ENCODE data around the gene TNFRSF4. TPM values are rescaled to one million over a fixed set of nuclear protein-coding genes. Genes with fewer than 3 reads are reported as not detected.
"Not testable (repeated sequence)": the region's sequence is repeated elsewhere in the genome, so short reads cannot be mapped to it uniquely, and the experiment has no call there.

TNFRSF4 gene
- total RNA-seq, 4 donors from 2014 or later, result 0.39 to 3.7 (median 0.97) TPM

GRCh38 chr1:1255078-1255477, 41.1 kb upstream of the TNFRSF4 start:
- WGBS, 2 donors, result 91 to 96% methylated on average over 26 of the region's 26 CpGs
- Histone ChIP-seq H3K27ac (no peak overlapping the region), H3K4me3 (no peak overlapping the region), H3K9me3 (no peaks in the 10 kb centered on the region), H3K36me3 (peaks cover 0 to 87% (median 5%) of the 10 kb centered on the region in 3 donors), H3K27me3 (no peaks in the 10 kb centered on the region), H3K4me1 (peaks cover 0 to 7% (median 0%) of the 10 kb centered on the region in 4 donors)
- DNase-seq (ENCODE audit: low spot score in 2 of 2), result no peak
- no peak for TF ChIP-seq EP300 (IDR thresholded peaks at IDR 0.05)
- TF ChIP-seq, protein P1, sequence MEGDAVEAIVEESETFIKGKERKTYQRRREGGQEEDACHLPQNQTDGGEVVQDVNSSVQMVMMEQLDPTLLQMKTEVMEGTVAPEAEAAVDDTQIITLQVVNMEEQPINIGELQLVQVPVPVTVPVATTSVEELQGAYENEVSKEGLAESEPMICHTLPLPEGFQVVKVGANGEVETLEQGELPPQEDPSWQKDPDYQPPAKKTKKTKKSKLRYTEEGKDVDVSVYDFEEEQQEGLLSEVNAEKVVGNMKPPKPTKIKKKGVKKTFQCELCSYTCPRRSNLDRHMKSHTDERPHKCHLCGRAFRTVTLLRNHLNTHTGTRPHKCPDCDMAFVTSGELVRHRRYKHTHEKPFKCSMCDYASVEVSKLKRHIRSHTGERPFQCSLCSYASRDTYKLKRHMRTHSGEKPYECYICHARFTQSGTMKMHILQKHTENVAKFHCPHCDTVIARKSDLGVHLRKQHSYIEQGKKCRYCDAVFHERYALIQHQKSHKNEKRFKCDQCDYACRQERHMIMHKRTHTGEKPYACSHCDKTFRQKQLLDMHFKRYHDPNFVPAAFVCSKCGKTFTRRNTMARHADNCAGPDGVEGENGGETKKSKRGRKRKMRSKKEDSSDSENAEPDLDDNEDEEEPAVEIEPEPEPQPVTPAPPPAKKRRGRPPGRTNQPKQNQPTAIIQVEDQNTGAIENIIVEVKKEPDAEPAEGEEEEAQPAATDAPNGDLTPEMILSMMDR (IDR thresholded peaks at IDR 0.05), result no peak
- TF ChIP-seq POLR2A (IDR thresholded peaks at IDR 0.05), result no peak

GRCh38 chr1:1254667-1254998, 40.7 kb upstream of the TNFRSF4 start:
- WGBS, 2 donors, result 81% methylated on average over 21 of the region's 21 CpGs
- no peak for TF ChIP-seq EP300 (IDR thresholded peaks at IDR 0.05)
- TF ChIP-seq, protein P1 (IDR thresholded peaks at IDR 0.05), result no peak
- no peak for TF ChIP-seq POLR2A (IDR thresholded peaks at IDR 0.05)
- H3K27ac ChIP-seq, result no peak overlapping the region
- H3K4me1 ChIP-seq, result peaks cover 0 to 7% (median 0%) of the 10 kb centered on the region in 4 donors
- H3K36me3 ChIP-seq, result peaks cover 0 to 83% (median 5%) of the 10 kb centered on the region in 3 donors
- DNase-seq (ENCODE audit: low spot score in 2 of 2), result no peak
- no peaks in the 10 kb centered on the region for H3K9me3 ChIP-seq
- H3K27me3 ChIP-seq, result no peaks in the 10 kb centered on the region
- H3K4me3 ChIP-seq, result no peak overlapping the region

DNA sequence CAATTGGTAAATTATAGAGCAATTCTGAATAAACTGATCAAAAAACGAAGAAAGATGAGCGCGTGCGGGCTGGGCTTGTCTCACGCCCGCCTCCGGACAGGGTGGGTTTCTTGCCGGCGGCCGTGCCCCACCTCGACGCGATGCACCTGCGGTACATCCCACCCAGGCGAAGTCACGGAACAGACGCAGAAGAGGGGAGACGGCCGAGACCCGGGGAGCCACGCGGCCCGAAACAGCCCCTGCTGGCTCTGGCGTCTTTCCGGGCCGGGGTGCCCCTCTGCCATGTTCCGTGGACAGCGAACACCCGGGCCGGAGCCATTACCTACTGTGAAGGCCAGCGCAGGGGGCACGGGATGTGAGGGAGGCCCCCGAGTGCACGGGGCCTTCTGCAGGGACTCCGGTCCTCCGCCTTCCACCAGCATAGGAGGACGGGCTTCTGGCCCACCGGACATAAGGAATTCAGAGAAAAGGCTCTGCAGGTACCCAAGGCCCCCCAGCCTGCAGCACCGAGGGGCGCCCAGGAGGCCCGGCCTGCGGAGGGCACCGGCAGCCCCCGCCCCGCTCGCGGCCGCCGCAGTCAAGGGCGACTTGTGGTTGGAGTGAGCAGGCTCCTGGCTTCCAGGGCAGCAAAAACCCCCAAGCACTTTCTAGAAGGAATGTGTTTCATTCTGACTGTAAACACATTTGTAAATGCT, 40.2 kb upstream of the TNFRSF4 start:
- Histone ChIP-seq H3K27ac (no peak overlapping the region), H3K9me3 (no peaks in the 10 kb centered on the region), H3K27me3 (no peaks in the 10 kb centered on the region), H3K36me3 (peaks cover 0 to 78% (median 5%) of the 10 kb centered on the region in 3 donors), H3K4me3 (no peak overlapping the region), H3K4me1 (peaks cover 0 to 7% (median 0%) of the 10 kb centered on the region in 4 donors)
- no peak for DNase-seq (ENCODE audit: low spot score in 2 of 2)
- 92 to 94% methylated on average over 42 to 50 of the region's 50 CpGs for WGBS, 2 donors
- no peak for TF ChIP-seq POLR2A (IDR thresholded peaks at IDR 0.05)
- TF ChIP-seq EP300 (IDR thresholded peaks at IDR 0.05), result no peak
- TF ChIP-seq, protein P1 (IDR thresholded peaks at IDR 0.05), result no peak

- Histone ChIP-seq H3K27ac (no peak overlapping the region), H3K9me3 (no peaks in the 10 kb centered on the region), H3K36me3 (peaks cover 0 to 70% (median 5%) of the 10 kb centered on the region in 3 donors), H3K4me3 (no peak overlapping the region), H3K27me3 (no peaks in the 10 kb centered on the region), H3K4me1 (no peaks in the 10 kb centered on the region)
- no peak for DNase-seq (ENCODE audit: low spot score in 2 of 2)
- 81 to 84% methylated on average over 12 of the region's 12 CpGs for WGBS, 2 donors
- TF ChIP-seq EP300 (IDR thresholded peaks at IDR 0.05) (no peak), POLR2A (IDR thresholded peaks at IDR 0.05) (no peak)
- TF ChIP-seq, protein P1 (IDR thresholded peaks at IDR 0.05), result no peak
Observed at GRCh38 chr1:1253314-1253713, 39.4 kb upstream of the TNFRSF4 start.

- no peak for TF ChIP-seq EP300 (IDR thresholded peaks at IDR 0.05)
- TF ChIP-seq POLR2A (IDR thresholded peaks at IDR 0.05), result no peak
- TF ChIP-seq, protein P1 (IDR thresholded peaks at IDR 0.05), result no peak
- Histone ChIP-seq H3K4me3 (no peak overlapping the region), H3K9me3 (no peaks in the 10 kb centered on the region), H3K27ac (no peak overlapping the region), H3K36me3 (peaks cover 0 to 50% (median 5%) of the 10 kb centered on the region in 3 donors), H3K27me3 (peaks cover 0 to 18% of the 10 kb centered on the region in 2 donors), H3K4me1 (peaks cover 0 to 13% (median 5%) of the 10 kb centered on the region in 4 donors)
- WGBS, 2 donors, result 83 to 85% methylated on average over 11 to 16 of the region's 16 CpGs
- DNase-seq (ENCODE audit: low spot score in 2 of 2), result no peak
Observed at GRCh38 chr1:1250786-1251284, 36.9 kb upstream of the TNFRSF4 start.

GRCh38 chr1:1248009-1248913, 34.3 kb upstream of the TNFRSF4 start:
- not testable (repeated sequence) for DNase-seq (ENCODE audit: low spot score in 2 of 2); H3K27ac ChIP-seq; H3K4me3 ChIP-seq; H3K9me3 ChIP-seq
- peaks cover 0 to 24% (median 7%) of the 10 kb centered on the region in 4 donors for H3K4me1 ChIP-seq
- H3K36me3 ChIP-seq, result peaks cover 0 to 26% (median 0%) of the 10 kb centered on the region in 3 donors
- WGBS, 2 donors, result 87 to 100% methylated on average over 3 to 15 of the region's 21 CpGs
- H3K27me3 ChIP-seq, result peaks cover 0 to 38% of the 10 kb centered on the region in 2 donors

Measured in tibial nerve (tissue), 4 donors.